GM13977 (cell line): Measurements from ENCODE around the gene MATN3.

Experiments used
- DNase-seq: peaks from one replicate; pipeline ENCODE4 v3.0.0; 2012; ENCODE audit warnings: low spot score
- CTCF ChIP-seq: IDR thresholded peaks from 2 replicates; pipeline ENCODE4 v1.5.1; 2012; ENCODE audit warnings: mild to moderate bottlenecking, control low read depth; ENCODE audit not compliant: insufficient read depth; ENCODE audit errors: extremely low read depth, missing control alignments
- in situ Hi-C: fragments of 300-500 bp; cut with MboI; formaldehyde crosslinking; loops from one replicate; pipeline ENCODE4 v1.12.0; 2022; ENCODE audit warnings: low sequenced_read_pairs, low pct_unique_long_range_greater_than_20kb, mixed read lengths, inconsistent platforms; ENCODE audit not compliant: unreplicated experiment

MATN3 gene

GRCh38 chr2:19947184-19947940, 65.1 kb downstream of the MATN3 start:
- in situ Hi-C loops, result no loop called here
- TF ChIP-seq CTCF, result no peak
- no peak for DNase-seq

GRCh38 chr2:19944205-19944845, 68.1 kb downstream of the MATN3 start:
- no peak for TF ChIP-seq CTCF
- in situ Hi-C loops, result no loop called here
- DNase-seq, result no peak

GRCh38 chr2:19943189-19943588, 69.3 kb downstream of the MATN3 start:
- in situ Hi-C loops, result no loop called here
- no peak for TF ChIP-seq CTCF
- no peak for DNase-seq

GRCh38 chr2:19942199-19942598, 70.3 kb downstream of the MATN3 start:
- in situ Hi-C loops, result no loop called here
- no peak for TF ChIP-seq CTCF
- no peak for DNase-seq
